CD4-positive, alpha-beta T cell (primary cell): Measurements from ENCODE around the gene RAB39A. TPM values are rescaled to one million over a fixed set of nuclear protein-coding genes. Genes with fewer than 3 reads are reported as not detected.
A peak's percentile ranks its signal among the peaks of the same experiment; 100 is the strongest.

Experiments
- ATAC-seq: fragments of 200-7000 bp; cut with Tn5 transposase; one replicate; pipeline ENCODE4 v1.10.0; 2022; ENCODE audit warnings: mild to moderate bottlenecking; ENCODE audit not compliant: poor library complexity
- CTCF ChIA-PET: fragments of 350-600 bp; sonication (Branson Sonifier 250); formaldehyde crosslinking; loops from one replicate; lab custom pipeline; 2021; ENCODE audit warnings: antibody characterized with exemption, inconsistent platforms; lab: Charles Lee
- POLR2A ChIA-PET: fragments of 350-600 bp; sonication (Branson Sonifier 250); formaldehyde crosslinking; loops from one replicate; lab custom pipeline; 2021; ENCODE audit warnings: antibody characterized with exemption, inconsistent platforms; lab: Charles Lee
- DNase-seq, 14 experiments: peaks; one replicate each; pipeline ENCODE4 v3.0.0-alpha.2; 2013 to 2020; ENCODE audit warnings: mixed read lengths in 2 of 14
- H3K27ac ChIP-seq, 2 donors: one replicate each; pipeline versions ENCODE4 v1.5.1 to v1.7.0; 2013; ENCODE audit warnings: low read length in 2 of 2, low read depth in 1 of 2, mild to moderate bottlenecking in 1 of 2
- H3K27me3 ChIP-seq, 2 experiments: 1 replicate in 1 of 2; 2 replicates in 1 of 2; pipeline versions ENCODE4 v1.6.1 to v1.7.0; 2013; ENCODE audit warnings: low read length in 2 of 2, control low read depth in 1 of 2, mild to moderate bottlenecking in 1 of 2, moderate library complexity in 1 of 2; ENCODE audit not compliant: insufficient read depth in 2 of 2, control insufficient read depth in 1 of 2
- H3K36me3 ChIP-seq: one replicate; pipeline ENCODE4 v1.6.1; 2013; ENCODE audit warnings: low read length, control low read depth; ENCODE audit not compliant: insufficient read depth
- H3K4me1 ChIP-seq: one replicate; pipeline ENCODE4 v1.6.1; 2013; ENCODE audit warnings: low read length, control low read depth; ENCODE audit not compliant: insufficient read depth
- H3K4me3 ChIP-seq: one replicate; pipeline ENCODE4 v1.5.1; 2013; ENCODE audit warnings: mild to moderate bottlenecking, low read length, moderate library complexity
- H3K9me3 ChIP-seq, 2 experiments: 1 replicate in 1 of 2; 2 replicates in 1 of 2; pipeline versions ENCODE4 v1.6.1 to v1.7.0; 2013; ENCODE audit warnings: low read length in 2 of 2, mild to moderate bottlenecking in 2 of 2, control low read depth in 1 of 2, moderate library complexity in 1 of 2; ENCODE audit not compliant: control insufficient read depth in 1 of 2, insufficient read depth in 1 of 2
- H3K27ac Mint-ChIP-seq: one replicate; pipeline ENCODE4 v1.8.0; 2020; ENCODE audit warnings: mixed read lengths
- H3K27me3 Mint-ChIP-seq: one replicate; pipeline ENCODE4 v1.8.0; 2021; ENCODE audit warnings: mixed read lengths
- H3K36me3 Mint-ChIP-seq: one replicate; pipeline ENCODE4 v1.8.0; 2021; ENCODE audit warnings: low read depth, mixed read lengths
- H3K4me1 Mint-ChIP-seq: one replicate; pipeline ENCODE4 v1.8.0; 2021; ENCODE audit warnings: low read depth, mixed read lengths
- H3K4me3 Mint-ChIP-seq: one replicate; pipeline ENCODE4 v1.8.0; 2020; ENCODE audit warnings: mild to moderate bottlenecking, mixed read lengths
- H3K9me3 Mint-ChIP-seq: one replicate; pipeline ENCODE4 v1.8.0; 2020; ENCODE audit warnings: mixed read lengths
- intact Hi-C, 2 experiments: fragments of 100-400 bp; cut with DNase I in 1 of 2; cut with micrococcal nuclease in 1 of 2; formaldehyde crosslinking; loops; one replicate each; pipeline versions ENCODE4 v1.15.1 to v1.9.0; 2023 to 2025; cut with DNase I, micrococcal nuclease
- total RNA-seq, 174 experiments: library from RNA in 2 of 174; stranded (reverse) in 2 of 174; gene quantifications; one replicate each; pipeline ENCODE4 v1.2.3 and lab custom pipeline; 2021 to 2026
- TF ChIP-seq, protein P1 (sequence below): fragments of 200-600 bp; IDR thresholded peaks from one replicate; pipeline ENCODE4 v1.8.0; 2022; ENCODE audit warnings: antibody characterized with exemption, mild to moderate bottlenecking

RAB39A gene
- total RNA-seq, 2 experiments from 2014 or later, result not detected

DNA sequence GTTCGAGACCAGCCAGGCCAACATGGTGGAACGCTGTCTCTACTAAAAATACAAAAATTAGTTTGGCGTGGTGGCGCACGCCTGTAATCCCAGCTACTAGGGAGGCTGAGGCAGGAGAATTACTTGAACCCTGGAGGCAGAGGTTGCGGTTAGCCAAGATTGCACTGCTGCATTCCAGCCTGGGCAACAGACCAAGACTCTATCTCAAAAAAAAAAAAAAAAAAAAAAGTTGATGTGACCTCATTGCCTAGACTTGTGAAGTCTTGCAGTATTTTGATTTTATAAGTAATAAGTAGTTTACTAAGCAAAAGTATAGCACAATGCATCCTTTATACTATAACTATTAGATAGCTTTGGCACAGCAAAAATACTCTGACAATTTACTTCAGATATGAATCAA lies 70.5 kb downstream of the RAB39A start:
- CTCF ChIA-PET, result interaction anchor here (1.9 kb wide), 1 partner anchor 11 kb away, joined by 15 read pairs; the partner anchor contains the start of gene CUL5
- intact Hi-C loops, result no loop called here
- H3K27me3 Mint-ChIP-seq, result peaks cover 5% of the 10 kb centered on the region
- H3K4me1 ChIP-seq, result no peaks in the 10 kb centered on the region
- DNase-seq, result no peak
- H3K4me3 Mint-ChIP-seq, result no peak overlapping the region
- no peaks in the 10 kb centered on the region for H3K36me3 ChIP-seq
- ATAC-seq, result no peak
- no peak overlapping the region for H3K4me3 ChIP-seq
- peaks cover 0 to 3% of the 10 kb centered on the region in 2 experiments for H3K27me3 ChIP-seq
- no peaks in the 10 kb centered on the region for H3K36me3 Mint-ChIP-seq
- no peaks in the 10 kb centered on the region for H3K9me3 ChIP-seq
- H3K27ac Mint-ChIP-seq, result no peak overlapping the region
- POLR2A ChIA-PET, result no interaction called here
- no peak overlapping the region for H3K27ac ChIP-seq
- TF ChIP-seq, protein P1, sequence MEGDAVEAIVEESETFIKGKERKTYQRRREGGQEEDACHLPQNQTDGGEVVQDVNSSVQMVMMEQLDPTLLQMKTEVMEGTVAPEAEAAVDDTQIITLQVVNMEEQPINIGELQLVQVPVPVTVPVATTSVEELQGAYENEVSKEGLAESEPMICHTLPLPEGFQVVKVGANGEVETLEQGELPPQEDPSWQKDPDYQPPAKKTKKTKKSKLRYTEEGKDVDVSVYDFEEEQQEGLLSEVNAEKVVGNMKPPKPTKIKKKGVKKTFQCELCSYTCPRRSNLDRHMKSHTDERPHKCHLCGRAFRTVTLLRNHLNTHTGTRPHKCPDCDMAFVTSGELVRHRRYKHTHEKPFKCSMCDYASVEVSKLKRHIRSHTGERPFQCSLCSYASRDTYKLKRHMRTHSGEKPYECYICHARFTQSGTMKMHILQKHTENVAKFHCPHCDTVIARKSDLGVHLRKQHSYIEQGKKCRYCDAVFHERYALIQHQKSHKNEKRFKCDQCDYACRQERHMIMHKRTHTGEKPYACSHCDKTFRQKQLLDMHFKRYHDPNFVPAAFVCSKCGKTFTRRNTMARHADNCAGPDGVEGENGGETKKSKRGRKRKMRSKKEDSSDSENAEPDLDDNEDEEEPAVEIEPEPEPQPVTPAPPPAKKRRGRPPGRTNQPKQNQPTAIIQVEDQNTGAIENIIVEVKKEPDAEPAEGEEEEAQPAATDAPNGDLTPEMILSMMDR, result no peak
- no peaks in the 10 kb centered on the region for H3K9me3 Mint-ChIP-seq
- H3K4me1 Mint-ChIP-seq, result no peaks in the 10 kb centered on the region

DNA sequence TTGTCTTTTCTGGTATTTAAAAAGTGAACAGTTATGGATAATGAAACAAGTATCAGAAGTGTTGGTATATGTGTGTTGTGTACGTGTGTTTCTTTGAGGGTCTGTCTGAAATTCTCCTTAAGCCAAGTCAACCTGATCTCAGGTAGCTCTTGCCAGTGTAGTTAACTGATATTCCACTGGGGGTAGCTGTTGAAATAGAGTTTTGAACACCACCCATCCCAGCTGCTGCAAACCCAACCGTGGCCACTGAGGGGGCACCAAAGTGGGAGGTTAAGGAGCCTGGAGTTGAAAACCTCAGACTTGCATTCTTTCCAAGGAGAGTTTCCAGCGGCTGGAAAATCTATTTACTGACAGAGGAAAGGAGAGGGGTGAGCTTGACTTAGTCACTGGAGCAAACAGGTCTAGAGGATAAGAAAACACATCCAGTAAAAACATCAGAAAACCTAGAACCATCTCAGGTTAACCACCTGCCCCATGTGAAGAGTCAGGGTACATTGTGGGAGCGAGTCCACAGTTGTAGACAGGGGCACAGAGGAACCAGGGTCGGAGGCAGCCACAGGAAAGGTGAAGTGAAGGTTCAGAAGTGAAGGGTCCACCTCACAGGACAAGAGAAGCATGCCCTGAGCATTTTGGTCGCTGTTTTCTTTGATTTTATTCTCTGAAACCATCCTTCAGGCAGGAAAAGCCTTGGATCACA lies 71.7 kb downstream of the RAB39A start:
- Mint-ChIP-seq H3K36me3 (no peaks in the 10 kb centered on the region), H3K4me3 (no peak overlapping the region), H3K4me1 (no peaks in the 10 kb centered on the region), H3K9me3 (no peaks in the 10 kb centered on the region), H3K27me3 (peaks cover 5% of the 10 kb centered on the region), H3K27ac (no peak overlapping the region)
- Histone ChIP-seq H3K9me3 (no peaks in the 10 kb centered on the region), H3K27ac (no peak overlapping the region), H3K27me3 (peaks cover 0 to 3% of the 10 kb centered on the region in 2 experiments), H3K4me1 (no peaks in the 10 kb centered on the region), H3K4me3 (no peak overlapping the region), H3K36me3 (no peaks in the 10 kb centered on the region)
- DNase-seq (peak in 10 of 14 experiments; percentile 5 to 62 (median 22)), ATAC-seq (peak; percentile 97)
- intact Hi-C loops, result no loop called here
- TF ChIP-seq, protein P1, result peak; percentile 48
- POLR2A ChIA-PET, result no interaction called here
- CTCF ChIA-PET, result interaction anchor here (1.9 kb wide), 1 partner anchor 9 kb away, joined by 15 read pairs; the partner anchor contains the start of gene CUL5

GRCh38 chr11:108002476-108002875 lies 74.2 kb downstream of the RAB39A start:
- DNase-seq, result no peak
- H3K27ac Mint-ChIP-seq, result no peak overlapping the region
- H3K9me3 Mint-ChIP-seq, result no peaks in the 10 kb centered on the region
- ChIA-PET CTCF (no interaction called here), POLR2A (no interaction called here)
- TF ChIP-seq, protein P1, result no peak
- no peak overlapping the region for H3K27ac ChIP-seq
- H3K4me3 Mint-ChIP-seq, result no peak overlapping the region
- intact Hi-C loops, result no loop called here
- H3K9me3 ChIP-seq, result no peaks in the 10 kb centered on the region
- H3K36me3 ChIP-seq, result no peaks in the 10 kb centered on the region
- no peaks in the 10 kb centered on the region for H3K36me3 Mint-ChIP-seq
- no peak for ATAC-seq
- no peaks in the 10 kb centered on the region for H3K27me3 ChIP-seq
- no peak overlapping the region for H3K4me3 ChIP-seq
- H3K4me1 Mint-ChIP-seq, result no peaks in the 10 kb centered on the region
- peaks cover 5% of the 10 kb centered on the region for H3K27me3 Mint-ChIP-seq
- H3K4me1 ChIP-seq, result no peaks in the 10 kb centered on the region
